ENCODE measurements around the gene CORO6. TPM values are rescaled to one million over a fixed set of nuclear protein-coding genes. Genes with fewer than 3 reads are reported as not detected.

The CORO6 gene
- 10 to 100 TPM in 1 of 2 donors, 1 to 10 TPM in 1; 8.0 to 10.9 TPM for total RNA-seq
- 10 to 100 TPM; 16.4 to 21.4 TPM for polyA plus RNA-seq (ENCODE audit: insufficient read length in 2 of 2)
- long read RNA-seq, donor 1, partial matches to known transcripts, result 0 of 3 reads
- long read RNA-seq, donor 1, other reads (novel, unspliced or antisense), result 0 of 3 reads
- long read RNA-seq, donor 2, partial matches to known transcripts, result 0 of 1 reads
- long read RNA-seq, donor 2, other reads (novel, unspliced or antisense), result 0 of 1 reads
- long read RNA-seq, donor 3, partial matches to known transcripts, result 0 of 3 reads
- long read RNA-seq, donor 3, other reads (novel, unspliced or antisense), result 0 of 3 reads
- long read RNA-seq, donor 4, partial matches to known transcripts, result 0 of 2 reads
- long read RNA-seq, donor 4, other reads (novel, unspliced or antisense), result 0 of 2 reads

DNA sequence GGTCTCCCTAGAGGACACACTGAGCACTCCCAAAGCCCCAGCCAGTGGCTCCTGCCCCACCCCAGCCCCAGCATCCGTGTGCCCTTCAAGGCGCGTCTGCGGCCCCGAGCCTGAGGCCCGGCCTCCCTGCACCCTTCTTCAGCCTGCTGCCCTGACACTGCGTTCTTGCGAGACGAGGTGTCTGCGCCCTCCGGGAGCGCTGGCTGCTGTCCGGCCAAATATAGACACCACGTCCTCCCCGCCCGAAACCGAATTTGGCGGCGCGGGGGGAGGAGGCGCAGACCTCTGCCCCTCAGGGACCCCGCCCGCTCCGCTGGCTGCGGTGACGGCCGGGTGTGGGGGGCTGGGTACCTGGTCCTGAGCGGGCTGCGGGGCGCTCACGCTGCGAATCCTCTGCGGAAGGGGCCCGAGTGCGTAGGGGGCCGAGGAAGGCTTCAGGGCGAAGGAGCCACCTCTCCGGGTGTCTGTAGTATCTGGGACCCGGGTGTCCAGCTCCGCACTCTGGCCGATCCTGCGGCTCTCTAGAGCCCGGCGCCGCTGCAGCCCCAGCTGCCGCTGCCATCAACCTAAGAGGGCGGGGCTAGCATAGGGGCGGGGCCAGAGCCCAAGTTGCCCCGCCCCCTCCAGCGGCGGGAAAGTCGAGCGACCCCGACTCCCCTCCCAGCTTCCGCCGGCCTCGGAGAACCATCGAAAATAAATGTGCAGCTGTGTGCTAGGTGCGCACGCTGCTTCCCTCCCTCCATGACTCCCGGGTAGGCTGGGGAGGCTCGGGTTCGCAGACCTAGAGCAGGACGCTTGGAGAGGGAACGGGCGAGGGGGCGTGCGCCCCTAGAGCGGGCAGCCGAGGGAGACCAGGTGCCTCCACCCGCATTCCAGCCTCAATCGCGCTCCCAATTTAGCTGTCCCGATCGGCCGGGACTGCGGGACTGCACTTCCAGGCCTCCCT is at the start of gene CORO6:
Gene CORO6, minus strand, starts transcription at position 576 of the 946 bp plus-strand sequence. CDS start 1,491 bp downstream, outside the sequence.
- Histone ChIP-seq H3K36me3 (ENCODE audit: control insufficient read depth, insufficient read depth, low read length) (no peaks in the 10 kb centered on the region), H3K27ac (ENCODE audit: low read depth, low read length) (no peak within 1 kb of the TSS), H3K9me3 (ENCODE audit: control insufficient read depth, insufficient read depth, low read length) (no peaks in the 10 kb centered on the region), H3K4me3 (ENCODE audit: low read depth, low read length) (peak within 1 kb of the TSS; percentile 55), H3K4me1 (ENCODE audit: control insufficient read depth, insufficient read depth, low read length) (peaks cover 33% of the 10 kb centered on the region), H3K27me3 (ENCODE audit: control insufficient read depth, insufficient read depth, low read length) (peaks cover 38% of the 10 kb centered on the region)
- WGBS (ENCODE audit: insufficient coverage), result under 1% methylated on average over 77 of the region's 77 CpGs
- DNase-seq (ENCODE audit: low read depth in 4 of 6, low spot score in 6 of 6), result peak in 2 of 6 donors; percentile 77 to 83

DNA sequence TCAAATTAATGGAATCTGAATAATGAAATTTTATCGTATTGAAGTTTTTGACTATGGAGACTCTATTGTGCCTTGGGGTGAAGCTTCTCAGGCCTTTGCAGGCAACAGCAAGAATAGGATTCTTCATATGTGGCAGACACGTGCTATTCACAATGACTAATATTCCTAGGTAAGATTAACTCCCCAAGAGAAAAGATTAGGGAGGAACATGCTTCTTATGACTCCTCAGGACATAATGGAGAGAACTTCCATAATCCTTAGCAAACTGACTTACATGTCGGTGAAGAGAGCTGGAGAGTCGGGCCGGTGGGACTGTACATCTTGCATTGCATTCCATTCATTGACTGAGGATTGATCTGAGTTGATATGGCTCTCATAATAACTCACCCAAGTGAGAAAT is 48.9 kb upstream of the CORO6 start:
- DNase-seq (ENCODE audit: low read depth in 4 of 6, low spot score in 6 of 6), result no peak
- no peak overlapping the region for H3K27ac ChIP-seq (ENCODE audit: low read depth, low read length)
- no peaks in the 10 kb centered on the region for H3K9me3 ChIP-seq (ENCODE audit: control insufficient read depth, insufficient read depth, low read length)
- H3K4me3 ChIP-seq (ENCODE audit: low read depth, low read length), result no peak overlapping the region
- no CpG with 5 or more reads among the region's 5 CpGs for WGBS (ENCODE audit: insufficient coverage)
- H3K36me3 ChIP-seq (ENCODE audit: control insufficient read depth, insufficient read depth, low read length), result peaks cover 10% of the 10 kb centered on the region
- H3K4me1 ChIP-seq (ENCODE audit: control insufficient read depth, insufficient read depth, low read length), result peaks cover 3% of the 10 kb centered on the region
- no peaks in the 10 kb centered on the region for H3K27me3 ChIP-seq (ENCODE audit: control insufficient read depth, insufficient read depth, low read length)

DNA sequence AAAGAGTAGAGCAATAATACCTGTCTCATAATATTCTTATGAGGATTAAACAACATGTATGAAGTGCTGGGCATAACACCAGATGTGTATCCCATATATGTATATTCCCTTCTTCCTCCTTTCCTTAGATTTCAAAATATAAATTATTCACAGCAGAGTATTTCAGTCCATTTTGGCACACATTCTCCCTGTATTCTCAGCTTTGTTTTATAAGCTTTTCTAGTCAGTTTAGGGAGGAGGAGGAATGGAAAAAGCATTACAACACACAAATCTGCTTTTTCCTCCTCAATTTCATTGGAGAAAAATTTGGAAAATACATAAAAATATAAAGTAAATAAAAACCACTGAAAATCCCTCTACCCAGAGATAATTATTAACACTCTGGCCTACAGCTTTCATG is 46.6 kb upstream of the CORO6 start:
- Histone ChIP-seq H3K27ac (ENCODE audit: low read depth, low read length) (no peak overlapping the region), H3K9me3 (ENCODE audit: control insufficient read depth, insufficient read depth, low read length) (no peaks in the 10 kb centered on the region), H3K4me3 (ENCODE audit: low read depth, low read length) (no peak overlapping the region), H3K36me3 (ENCODE audit: control insufficient read depth, insufficient read depth, low read length) (peaks cover 10% of the 10 kb centered on the region), H3K27me3 (ENCODE audit: control insufficient read depth, insufficient read depth, low read length) (no peaks in the 10 kb centered on the region), H3K4me1 (ENCODE audit: control insufficient read depth, insufficient read depth, low read length) (no peaks in the 10 kb centered on the region)
- no peak for DNase-seq (ENCODE audit: low read depth in 4 of 6, low spot score in 6 of 6)

DNA sequence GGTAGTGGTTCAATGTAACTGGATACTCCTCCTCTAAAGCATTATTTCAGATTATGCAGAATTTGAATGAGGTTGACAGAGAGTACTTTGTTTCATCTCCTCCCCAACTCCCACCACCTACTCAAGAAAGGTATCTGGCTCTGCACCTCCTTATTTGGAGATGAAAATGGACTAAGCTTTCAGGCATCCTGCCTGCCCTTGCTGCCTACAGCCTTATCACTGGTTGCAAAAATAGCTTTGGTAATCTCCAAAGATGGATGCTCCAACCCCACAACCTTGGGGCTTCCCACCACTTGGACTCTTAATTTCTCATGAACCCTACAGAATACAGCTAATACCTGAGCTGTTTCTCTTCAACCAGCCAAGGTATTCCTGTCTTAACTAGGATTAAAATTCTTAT is 45.3 kb upstream of the CORO6 start:
- no peak overlapping the region for H3K4me3 ChIP-seq (ENCODE audit: low read depth, low read length)
- H3K27ac ChIP-seq (ENCODE audit: low read depth, low read length), result no peak overlapping the region
- no peaks in the 10 kb centered on the region for H3K4me1 ChIP-seq (ENCODE audit: control insufficient read depth, insufficient read depth, low read length)
- no peaks in the 10 kb centered on the region for H3K9me3 ChIP-seq (ENCODE audit: control insufficient read depth, insufficient read depth, low read length)
- no peak for DNase-seq (ENCODE audit: low read depth in 4 of 6, low spot score in 6 of 6)
- H3K27me3 ChIP-seq (ENCODE audit: control insufficient read depth, insufficient read depth, low read length), result no peaks in the 10 kb centered on the region
- H3K36me3 ChIP-seq (ENCODE audit: control insufficient read depth, insufficient read depth, low read length), result peaks cover 14% of the 10 kb centered on the region

DNA sequence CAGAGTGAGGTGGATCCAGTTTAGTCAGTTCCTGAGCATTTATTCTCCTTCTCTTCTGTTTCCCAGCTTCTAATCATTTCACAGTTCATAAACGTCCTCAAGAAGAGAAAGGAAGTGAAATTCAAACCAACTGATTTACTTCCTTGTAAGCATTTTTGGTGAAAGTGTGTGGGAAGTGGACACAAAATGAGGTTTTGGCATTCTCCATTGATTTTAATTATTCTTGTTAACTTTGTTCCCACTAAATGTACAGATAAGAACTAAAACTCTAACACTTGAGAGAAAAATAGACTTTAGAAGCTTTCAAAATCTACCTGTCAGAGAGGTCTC is 42.7 kb upstream of the CORO6 start:
- H3K27me3 ChIP-seq (ENCODE audit: control insufficient read depth, insufficient read depth, low read length), result no peaks in the 10 kb centered on the region
- H3K36me3 ChIP-seq (ENCODE audit: control insufficient read depth, insufficient read depth, low read length), result peaks cover 13% of the 10 kb centered on the region
- H3K4me3 ChIP-seq (ENCODE audit: low read depth, low read length), result no peak overlapping the region
- no peaks in the 10 kb centered on the region for H3K4me1 ChIP-seq (ENCODE audit: control insufficient read depth, insufficient read depth, low read length)
- no peak overlapping the region for H3K27ac ChIP-seq (ENCODE audit: low read depth, low read length)
- no CpG with 5 or more reads among the region's 1 CpG for WGBS (ENCODE audit: insufficient coverage)
- DNase-seq (ENCODE audit: low read depth in 4 of 6, low spot score in 6 of 6), result no peak
- H3K9me3 ChIP-seq (ENCODE audit: control insufficient read depth, insufficient read depth, low read length), result no peaks in the 10 kb centered on the region

DNA sequence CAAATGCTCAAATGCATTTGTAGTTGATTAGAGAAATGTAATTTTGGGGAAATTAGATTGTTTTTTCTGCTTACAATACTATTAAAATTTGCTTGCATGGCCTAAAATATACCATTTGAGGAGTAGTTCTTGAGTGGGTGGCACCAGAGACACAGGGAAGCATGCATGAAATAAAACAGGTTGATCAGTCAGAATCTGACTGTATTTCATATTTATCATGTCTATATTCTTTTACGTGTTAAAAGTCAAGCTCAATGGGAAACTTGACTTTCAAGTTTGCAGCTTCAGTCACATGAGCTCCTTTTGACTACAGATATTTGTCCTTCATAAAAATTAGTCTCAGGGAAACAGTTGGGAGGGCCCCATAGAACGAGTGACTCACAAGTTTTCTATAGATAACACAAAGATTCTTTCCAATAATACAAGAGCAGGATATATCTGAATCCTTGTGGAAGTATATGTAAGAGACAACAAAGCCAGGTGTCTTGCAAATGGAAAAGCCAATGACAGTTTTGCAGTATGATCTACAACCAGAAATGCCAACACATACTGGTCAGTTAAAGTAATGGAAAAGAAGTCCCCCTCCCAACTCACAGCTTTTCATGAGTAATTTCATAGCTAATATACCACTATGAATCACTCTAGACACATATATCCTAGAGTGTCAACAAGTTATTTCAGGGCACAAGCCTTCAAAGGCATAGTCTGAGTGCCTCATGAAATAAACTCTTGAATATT is 42.2 kb upstream of the CORO6 start:
- H3K36me3 ChIP-seq (ENCODE audit: control insufficient read depth, insufficient read depth, low read length), result peaks cover 12% of the 10 kb centered on the region
- 100% methylated on average over 1 of the region's 2 CpGs for WGBS (ENCODE audit: insufficient coverage)
- no peak overlapping the region for H3K27ac ChIP-seq (ENCODE audit: low read depth, low read length)
- no peaks in the 10 kb centered on the region for H3K27me3 ChIP-seq (ENCODE audit: control insufficient read depth, insufficient read depth, low read length)
- H3K4me1 ChIP-seq (ENCODE audit: control insufficient read depth, insufficient read depth, low read length), result no peaks in the 10 kb centered on the region
- no peak for DNase-seq (ENCODE audit: low read depth in 4 of 6, low spot score in 6 of 6)
- H3K9me3 ChIP-seq (ENCODE audit: control insufficient read depth, insufficient read depth, low read length), result no peaks in the 10 kb centered on the region
- no peak overlapping the region for H3K4me3 ChIP-seq (ENCODE audit: low read depth, low read length)

DNA sequence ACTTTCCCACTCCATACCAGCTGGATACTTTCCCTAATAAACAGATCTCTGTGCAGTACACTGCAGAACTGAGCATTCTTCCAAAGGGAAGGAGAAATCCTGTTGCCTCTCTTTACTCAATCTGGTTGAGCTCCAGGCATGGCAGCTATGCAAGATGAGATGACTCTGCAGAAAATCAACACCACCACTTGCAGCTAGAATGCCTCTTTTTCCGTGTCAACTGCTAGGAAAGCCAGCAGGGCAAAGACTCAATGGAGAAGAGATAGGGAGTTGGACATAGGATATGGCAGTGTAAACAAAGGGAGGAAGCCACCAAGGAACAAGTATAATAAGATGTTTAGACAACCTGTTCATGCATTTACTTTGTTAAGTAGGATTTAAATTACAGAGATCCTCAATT is 40.4 kb upstream of the CORO6 start:
- Histone ChIP-seq H3K9me3 (ENCODE audit: control insufficient read depth, insufficient read depth, low read length) (no peaks in the 10 kb centered on the region), H3K4me1 (ENCODE audit: control insufficient read depth, insufficient read depth, low read length) (no peaks in the 10 kb centered on the region), H3K36me3 (ENCODE audit: control insufficient read depth, insufficient read depth, low read length) (peaks cover 12% of the 10 kb centered on the region), H3K27me3 (ENCODE audit: control insufficient read depth, insufficient read depth, low read length) (no peaks in the 10 kb centered on the region), H3K27ac (ENCODE audit: low read depth, low read length) (no peak overlapping the region), H3K4me3 (ENCODE audit: low read depth, low read length) (no peak overlapping the region)
- no CpG with 5 or more reads among the region's 1 CpG for WGBS (ENCODE audit: insufficient coverage)
- DNase-seq (ENCODE audit: low read depth in 4 of 6, low spot score in 6 of 6), result peak in 1 of 6 donors; percentile 25

DNA sequence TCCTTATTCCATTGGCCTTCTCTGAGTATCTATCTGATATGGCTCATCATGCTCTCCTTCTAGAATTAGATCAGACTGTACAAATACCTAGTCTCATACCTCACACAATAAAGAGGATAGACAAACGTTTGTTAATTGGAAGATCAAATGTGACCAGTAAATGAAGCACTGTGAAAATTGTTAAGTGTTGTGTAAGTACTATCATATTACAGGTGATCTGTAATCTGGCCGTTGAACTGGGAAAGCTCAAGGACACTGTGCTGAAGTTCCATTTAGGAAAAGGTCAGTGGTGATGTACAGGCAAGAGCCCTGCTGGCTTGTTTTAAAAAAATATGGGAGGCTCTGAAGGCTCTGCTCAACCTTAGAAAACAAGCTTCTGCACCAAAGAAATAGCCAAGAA is 38.5 kb upstream of the CORO6 start:
- Histone ChIP-seq H3K27ac (ENCODE audit: low read depth, low read length) (no peak overlapping the region), H3K4me3 (ENCODE audit: low read depth, low read length) (no peak overlapping the region), H3K27me3 (ENCODE audit: control insufficient read depth, insufficient read depth, low read length) (no peaks in the 10 kb centered on the region), H3K36me3 (ENCODE audit: control insufficient read depth, insufficient read depth, low read length) (peaks cover 8% of the 10 kb centered on the region), H3K9me3 (ENCODE audit: control insufficient read depth, insufficient read depth, low read length) (no peaks in the 10 kb centered on the region), H3K4me1 (ENCODE audit: control insufficient read depth, insufficient read depth, low read length) (no peaks in the 10 kb centered on the region)
- DNase-seq (ENCODE audit: low read depth in 4 of 6, low spot score in 6 of 6), result no peak
- 54% methylated on average over 1 of the region's 2 CpGs for WGBS (ENCODE audit: insufficient coverage)

DNA sequence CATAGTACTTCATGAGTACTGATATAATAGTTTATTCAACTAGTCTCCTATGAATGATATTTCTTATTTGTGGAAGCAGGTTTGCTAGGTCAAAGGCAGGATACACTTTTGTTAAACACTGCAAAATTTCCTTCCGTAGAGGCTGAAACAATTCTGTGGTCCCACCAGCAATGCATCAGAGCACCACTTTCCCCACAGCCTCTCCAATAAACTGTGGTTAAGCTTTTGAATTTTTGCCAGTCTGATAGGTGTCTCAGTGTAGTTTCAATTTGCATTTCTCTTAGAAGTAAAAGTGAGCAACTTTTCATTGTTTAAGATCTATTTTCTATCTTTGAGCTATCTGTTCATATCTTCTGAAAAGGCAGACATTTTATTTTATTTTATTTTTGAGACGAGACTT is 36.4 kb upstream of the CORO6 start:
- no peak overlapping the region for H3K27ac ChIP-seq (ENCODE audit: low read depth, low read length)
- H3K36me3 ChIP-seq (ENCODE audit: control insufficient read depth, insufficient read depth, low read length), result peaks cover 3% of the 10 kb centered on the region
- H3K27me3 ChIP-seq (ENCODE audit: control insufficient read depth, insufficient read depth, low read length), result no peaks in the 10 kb centered on the region
- H3K4me1 ChIP-seq (ENCODE audit: control insufficient read depth, insufficient read depth, low read length), result no peaks in the 10 kb centered on the region
- no peaks in the 10 kb centered on the region for H3K9me3 ChIP-seq (ENCODE audit: control insufficient read depth, insufficient read depth, low read length)
- DNase-seq (ENCODE audit: low read depth in 4 of 6, low spot score in 6 of 6), result no peak
- 100% methylated on average over 1 of the region's 2 CpGs for WGBS (ENCODE audit: insufficient coverage)
- no peak overlapping the region for H3K4me3 ChIP-seq (ENCODE audit: low read depth, low read length)
